H1 (cell line): ENCODE measurements around the gene CHCHD1. TPM values are rescaled to one million over a fixed set of nuclear protein-coding genes. Genes with fewer than 3 reads are reported as not detected.

Experiments
- CTCF ChIA-PET: fragments of 300-600 bp; sonication (Branson Sonifier 250); formaldehyde crosslinking; loops from one replicate; lab custom pipeline; 2021; ENCODE audit not compliant: partially characterized antibody; lab: Charles Lee
- POLR2A ChIA-PET: fragments of 300-600 bp; sonication (Branson Sonifier 250); formaldehyde crosslinking; loops from one replicate; lab custom pipeline; 2021; ENCODE audit warnings: inconsistent platforms; ENCODE audit not compliant: partially characterized antibody; lab: Charles Lee
- DNase-seq, 2 experiments: peaks; one replicate each; pipeline versions ENCODE4 v3.0.0 to v3.0.0-alpha.2; 2010 to 2022; ENCODE audit warnings: low spot score in 2 of 2, low read depth in 1 of 2, mixed read lengths in 1 of 2
- FAIRE-seq: peaks from 2 replicates; lab custom pipeline; 2011; peaks lifted over from hg19 to GRCh38; lab: Jason Lieb, UNC
- H2AFZ ChIP-seq: 2 replicates; pipeline ENCODE4 v1.8.1; 2012; ENCODE audit warnings: low read length, inconsistent platforms
- H2AK5ac ChIP-seq: 2 replicates; pipeline ENCODE4 v1.6.1; 2013; ENCODE audit warnings: low read depth, low read length
- H2BK120ac ChIP-seq: replicated peaks from 2 replicates; pipeline ENCODE3; 2013; ENCODE audit warnings: low read depth, low read length, inconsistent platforms
- H2BK12ac ChIP-seq: 2 replicates; pipeline ENCODE4 v1.6.1; 2013; ENCODE audit warnings: low read depth, low read length
- H2BK15ac ChIP-seq: 2 replicates; pipeline ENCODE4 v1.6.1; 2013; ENCODE audit warnings: low read length
- H2BK20ac ChIP-seq: 2 replicates; pipeline ENCODE4 v1.6.1; 2013; ENCODE audit warnings: low read length
- H2BK5ac ChIP-seq: 2 replicates; pipeline ENCODE4 v1.6.1; 2013; ENCODE audit warnings: low read depth, low read length
- H3K14ac ChIP-seq: 2 replicates; pipeline ENCODE4 v1.6.1; 2013; ENCODE audit warnings: inconsistent platforms; ENCODE audit not compliant: insufficient read length
- H3K18ac ChIP-seq: 2 replicates; pipeline ENCODE4 v1.6.1; 2013; ENCODE audit warnings: low read length; ENCODE audit errors: extremely low read depth
- H3K23ac ChIP-seq: 2 replicates; pipeline ENCODE4 v1.6.1; 2013; ENCODE audit warnings: inconsistent platforms; ENCODE audit not compliant: insufficient read length
- H3K23me2 ChIP-seq: 2 replicates; pipeline ENCODE4 v1.6.1; 2013; ENCODE audit warnings: low read depth, low read length
- H3K27ac ChIP-seq: 2 replicates; pipeline ENCODE4 v1.6.1; 2011; ENCODE audit warnings: low read depth, low read length, inconsistent platforms
- H3K27me3 ChIP-seq, 4 experiments: replicated peaks in 1 of 4; 1 replicate in 1 of 4; 2 replicates in 3 of 4; pipeline versions ENCODE4 v1.6.1 to v1.8.1; 2011 to 2013; ENCODE audit warnings: low read length in 3 of 4, mild to moderate bottlenecking in 3 of 4, inconsistent platforms in 2 of 4, mixed read lengths in 2 of 4, moderate library complexity in 1 of 4; ENCODE audit not compliant: control insufficient read depth in 3 of 4, insufficient read depth in 3 of 4; ENCODE audit errors: extremely low read depth in 1 of 4
- H3K36me3 ChIP-seq, 4 experiments: 2 replicates each; pipeline versions ENCODE4 v1.6.1 to v1.8.1; 2011 to 2013; ENCODE audit warnings: mild to moderate bottlenecking in 4 of 4, low read length in 3 of 4, moderate library complexity in 2 of 4, control low read depth in 1 of 4, inconsistent platforms in 1 of 4; ENCODE audit not compliant: insufficient read depth in 4 of 4, control insufficient read depth in 2 of 4
- H3K4ac ChIP-seq: replicated peaks from 2 replicates; pipeline ENCODE3; 2013; ENCODE audit warnings: low read length, low read depth, mixed read lengths, inconsistent platforms; ENCODE audit not compliant: insufficient read length
- H3K4me1 ChIP-seq, 4 experiments: replicated peaks in 1 of 4; 1 replicate in 1 of 4; 2 replicates in 3 of 4; pipeline versions ENCODE4 v1.6.1 to v1.8.1; 2011 to 2013; ENCODE audit warnings: low read length in 3 of 4, inconsistent platforms in 2 of 4, mixed read lengths in 1 of 4; ENCODE audit not compliant: insufficient read depth in 4 of 4, control insufficient read depth in 3 of 4
- H3K4me2 ChIP-seq, 2 experiments: 2 replicates each; pipeline versions ENCODE4 v1.6.1 to v1.8.1; 2011 to 2013; ENCODE audit warnings: low read depth in 2 of 2, low read length in 2 of 2, control low read depth in 1 of 2, inconsistent platforms in 1 of 2, mild to moderate bottlenecking in 1 of 2; ENCODE audit not compliant: insufficient read depth in 1 of 2
- H3K4me3 ChIP-seq, 4 experiments: fragments of 200-600, 300-600 bp in 1 of 4; sonication (generic), shearing (Covaris generic), sonication (Bioruptor Twin) in 1 of 4; 2 replicates each; pipeline versions ENCODE4 v1.5.1 to v1.8.1; 2011 to 2016; ENCODE audit warnings: low read length in 4 of 4, low read depth in 3 of 4, control low read depth in 2 of 4, inconsistent platforms in 2 of 4, mild to moderate bottlenecking in 2 of 4, mixed read lengths in 1 of 4, moderate library complexity in 1 of 4; ENCODE audit not compliant: insufficient read depth in 2 of 4; ENCODE audit errors: extremely low read depth in 1 of 4
- H3K56ac ChIP-seq: replicated peaks from 2 replicates; pipeline ENCODE3; 2013; ENCODE audit warnings: low read depth, mild to moderate bottlenecking, mixed read lengths, low read length, inconsistent platforms; ENCODE audit not compliant: insufficient read length
- H3K79me1 ChIP-seq: 2 replicates; pipeline ENCODE4 v1.6.1; 2013; ENCODE audit warnings: low read depth, low read length, control low read depth
- H3K79me2 ChIP-seq, 2 experiments: 2 replicates each; pipeline versions ENCODE4 v1.6.1 to v1.8.1; 2012 to 2013; ENCODE audit warnings: low read length in 2 of 2, mild to moderate bottlenecking in 2 of 2, inconsistent platforms in 1 of 2; ENCODE audit not compliant: insufficient read depth in 2 of 2, control insufficient read depth in 1 of 2
- H3K9ac ChIP-seq, 4 experiments: replicated peaks in 1 of 4; 1 replicate in 1 of 4; 2 replicates in 3 of 4; pipeline versions ENCODE4 v1.6.1 to v1.8.1; 2011 to 2013; ENCODE audit warnings: low read depth in 3 of 4, low read length in 3 of 4, control low read depth in 2 of 4, mild to moderate bottlenecking in 2 of 4, moderate library complexity in 2 of 4, inconsistent platforms in 1 of 4; ENCODE audit errors: extremely low read depth in 1 of 4
- H3K9me3 ChIP-seq, 2 experiments: 2 replicates each; pipeline versions ENCODE4 v1.6.1 to v1.8.1; 2012 to 2013; ENCODE audit warnings: mild to moderate bottlenecking in 2 of 2, moderate library complexity in 2 of 2, control low read depth in 1 of 2, inconsistent platforms in 1 of 2, low read depth in 1 of 2, low read length in 1 of 2, mixed read lengths in 1 of 2; ENCODE audit not compliant: insufficient read depth in 2 of 2
- H4K20me1 ChIP-seq, 2 experiments: replicated peaks in 1 of 2; 2 replicates each; pipeline versions ENCODE3 to v1.8.1; 2011 to 2013; ENCODE audit warnings: inconsistent platforms in 2 of 2, low read length in 2 of 2, mild to moderate bottlenecking in 1 of 2; ENCODE audit not compliant: insufficient read depth in 2 of 2, control insufficient read depth in 1 of 2
- H4K5ac ChIP-seq: 2 replicates; pipeline ENCODE4 v1.6.1; 2013; ENCODE audit warnings: low read length, low read depth, mixed read lengths, inconsistent platforms; ENCODE audit not compliant: insufficient read length
- H4K8ac ChIP-seq: 2 replicates; pipeline ENCODE4 v1.8.0; 2013; ENCODE audit warnings: mild to moderate bottlenecking, moderate library complexity, low read length, inconsistent platforms; ENCODE audit not compliant: insufficient read depth; ENCODE audit errors: extremely low read depth
- H4K91ac ChIP-seq: replicated peaks from 2 replicates; pipeline ENCODE3; 2013; ENCODE audit warnings: low read length, mixed read lengths, inconsistent platforms; ENCODE audit not compliant: insufficient read length
- ASH2L ChIP-seq: fragments of 200-600, 300-600 bp; sonication (generic); IDR thresholded peaks from one replicate; pipeline ENCODE4 v1.7.1; 2017; ENCODE audit warnings: low read length
- CEBPB ChIP-seq: IDR thresholded peaks from 2 replicates; pipeline ENCODE4 v1.6.1; 2012; ENCODE audit warnings: low read depth, low read length
- CHD1 ChIP-seq: IDR thresholded peaks from 2 replicates; pipeline ENCODE4 v1.6.1; 2012; ENCODE audit warnings: low read depth, low read length, improper control_type of control experiment
- CREB1 ChIP-seq: IDR thresholded peaks from 2 replicates; pipeline ENCODE4 v1.6.1; 2012; ENCODE audit warnings: inconsistent platforms
- GABPA ChIP-seq: IDR thresholded peaks from 2 replicates; pipeline ENCODE4 v1.6.1; 2011; ENCODE audit warnings: mild to moderate bottlenecking, low read length, moderate library complexity, borderline replicate concordance; ENCODE audit not compliant: insufficient read depth
- JUND ChIP-seq: IDR thresholded peaks from 2 replicates; pipeline ENCODE4 v1.6.1; 2011; ENCODE audit warnings: mild to moderate bottlenecking, improper control_type of control experiment, low read length
- KDM4A ChIP-seq: IDR thresholded peaks from one replicate; pipeline ENCODE4 v1.7.1; 2012; ENCODE audit warnings: low read depth, mild to moderate bottlenecking, moderate library complexity, low read length, inconsistent platforms; ENCODE audit not compliant: severe bottlenecking
- POU5F1 ChIP-seq: IDR thresholded peaks from 2 replicates; pipeline ENCODE4 v1.6.1; 2011; ENCODE audit warnings: low read depth, mild to moderate bottlenecking, low read length, moderate library complexity
- RBBP5 ChIP-seq: IDR thresholded peaks from 2 replicates; pipeline ENCODE4 v1.7.1; 2012; ENCODE audit warnings: low read depth, mild to moderate bottlenecking, inconsistent platforms, low read length, moderate library complexity, borderline replicate concordance
- RXRA ChIP-seq: IDR thresholded peaks from 2 replicates; pipeline ENCODE4 v1.6.1; 2011; ENCODE audit warnings: low read depth, mild to moderate bottlenecking, low read length, moderate library complexity; ENCODE audit not compliant: insufficient read depth
- WGBS, 2 experiments: shearing (Covaris generic) in 1 of 2; methylation state at CpG; one replicate each; pipeline versions ENCODE4 v1.1.6 to v1.1.7; 2013 to 2015; ENCODE audit warnings: low lambda C conversion rate in 2 of 2, mixed read lengths in 2 of 2, inconsistent platforms in 1 of 2, low coverage in 1 of 2, missing lambda C conversion rate in 1 of 2; ENCODE audit not compliant: insufficient replicate concordance in 2 of 2, insufficient coverage in 1 of 2, insufficient read length in 1 of 2; ENCODE audit errors: extremely low coverage in 1 of 2, missing lambda C conversion rate in 1 of 2; 5-methylcytosine and 5-hydroxymethylcytosine counted together
- polyA plus RNA-seq, 7 experiments: library from polyadenylated mRNA; depleted of rRNA in 3 of 7; stranded (reverse) in 5 of 7; unstranded in 2 of 7; fragments of >200 nt in 5 of 7; fragments of 200-250 nt in 2 of 7; gene quantifications; 1 replicate in 5 of 7; 2 replicates in 1 of 7; 4 replicates in 1 of 7; pipeline versions ENCODE4 v1.2.1 to v1.2.3, GENCODE V29; 2011 to 2013; ENCODE audit warnings: missing spikeins in 2 of 7, mixed read lengths in 2 of 7
- total RNA-seq: library from RNA; stranded (reverse); fragmentation: NEBNext Ultra II Directional; extraction: Animal tissue kit (Norgen Biotek cat#: 25700); gene quantifications from 2 replicates; pipeline ENCODE4 v1.2.1, GENCODE V29; 2021
- TF ChIP-seq, protein P1 (sequence below), 3 experiments: IDR thresholded peaks; 1 replicate in 2 of 3; 2 replicates in 1 of 3; pipeline versions ENCODE4 v1.5.1 to v1.6.1; 2011; ENCODE audit warnings: low read length in 3 of 3, mild to moderate bottlenecking in 3 of 3, inconsistent platforms in 2 of 3, low read depth in 1 of 3, moderate library complexity in 1 of 3; ENCODE audit not compliant: insufficient read depth in 1 of 3; ENCODE audit errors: control extremely low read depth in 1 of 3

CHCHD1 gene
- total and polyA plus RNA-seq, 2 of the 8 experiments (the other 6 are each of a cell fraction or from before 2014, with no cell fraction given): 44.9 to 58.1 TPM

DNA sequence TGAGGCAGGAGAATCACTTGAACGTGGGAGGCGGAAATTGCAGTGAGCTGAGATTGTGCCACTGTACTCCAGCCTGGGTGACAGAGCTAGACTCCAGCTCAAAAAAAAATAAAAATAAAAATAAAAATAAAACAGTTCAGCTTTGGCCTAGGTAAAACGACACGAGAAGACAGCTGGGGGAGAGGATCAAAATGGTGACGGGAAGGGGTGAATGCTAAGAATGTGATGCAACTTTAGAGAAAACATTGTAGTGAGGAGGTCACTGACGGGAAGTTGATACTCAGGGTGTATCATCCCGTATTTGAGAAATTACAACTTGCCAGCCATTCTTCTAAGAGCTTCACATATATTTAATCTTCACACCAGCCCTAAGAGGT is 28.5 kb downstream of the CHCHD1 start:
- Histone ChIP-seq H3K36me3 (peaks cover 4 to 23% (median 17%) of the 10 kb centered on the region in 4 experiments; a peak in 6 of 8 replicates), H3K27me3 (no peaks in the 10 kb centered on the region), H2BK5ac (no peak overlapping the region), H3K27ac (no peak overlapping the region), H3K9me3 (no peaks in the 10 kb centered on the region), H3K4me3 (peak overlapping the region; percentile 69 to 91 (median 78)), H3K23me2 (no peaks in the 10 kb centered on the region; the same call in 1 of the 2 replicates), H4K91ac (no peak overlapping the region), H3K14ac (no peak overlapping the region), H3K4me1 (peaks cover 0 to 4% (median 2%) of the 10 kb centered on the region in 4 experiments; a peak in 4 of 7 replicates), H3K4ac (no peak overlapping the region), H2BK12ac (no peak overlapping the region), H4K20me1 (peaks cover 0 to 14% of the 10 kb centered on the region in 2 experiments), H3K56ac (no peak overlapping the region), H3K4me2 (peak overlapping the region; percentile 71 to 80), H3K79me1 (0 out of 2 replicates have a peak, but pooled peaks cover 4% of the 10 kb centered on the region), H2BK15ac (no peak overlapping the region), H4K8ac (no peak overlapping the region), H3K79me2 (no peaks in the 10 kb centered on the region), H2BK120ac (no peak overlapping the region), H3K23ac (no peak overlapping the region), H2AK5ac (no peak overlapping the region), H2AFZ (no peak overlapping the region), H3K9ac (no peak overlapping the region; a peak in 2 of 7 replicates), H2BK20ac (no peak overlapping the region), H3K18ac (no peak overlapping the region), H4K5ac (no peak overlapping the region)
- 76% methylated on average over 7 of the region's 7 CpGs; no CpG with 5 or more reads in 1 of the 2 experiments for WGBS, 2 experiments
- ChIA-PET CTCF (interaction anchor here (0.6 to 2.7 kb wide), 6 partner anchors 9 to 280 kb away, joined by 3 to 13 read pairs (median 6); no protein-coding TSS in a partner anchor), POLR2A (interaction anchor here (0.6 to 11.1 kb wide), 11 partner anchors 14 to 189 kb away, joined by 3 to 137 read pairs (median 5); partner anchors contain the start of gene ZSWIM8)
- FAIRE-seq (no peak), DNase-seq (no peak)
- TF ChIP-seq CHD1: no peak
- no peak for TF ChIP-seq JUND
- TF ChIP-seq RBBP5: no peak
- TF ChIP-seq CREB1: no peak
- TF ChIP-seq POU5F1: no peak
- TF ChIP-seq, protein P1, sequence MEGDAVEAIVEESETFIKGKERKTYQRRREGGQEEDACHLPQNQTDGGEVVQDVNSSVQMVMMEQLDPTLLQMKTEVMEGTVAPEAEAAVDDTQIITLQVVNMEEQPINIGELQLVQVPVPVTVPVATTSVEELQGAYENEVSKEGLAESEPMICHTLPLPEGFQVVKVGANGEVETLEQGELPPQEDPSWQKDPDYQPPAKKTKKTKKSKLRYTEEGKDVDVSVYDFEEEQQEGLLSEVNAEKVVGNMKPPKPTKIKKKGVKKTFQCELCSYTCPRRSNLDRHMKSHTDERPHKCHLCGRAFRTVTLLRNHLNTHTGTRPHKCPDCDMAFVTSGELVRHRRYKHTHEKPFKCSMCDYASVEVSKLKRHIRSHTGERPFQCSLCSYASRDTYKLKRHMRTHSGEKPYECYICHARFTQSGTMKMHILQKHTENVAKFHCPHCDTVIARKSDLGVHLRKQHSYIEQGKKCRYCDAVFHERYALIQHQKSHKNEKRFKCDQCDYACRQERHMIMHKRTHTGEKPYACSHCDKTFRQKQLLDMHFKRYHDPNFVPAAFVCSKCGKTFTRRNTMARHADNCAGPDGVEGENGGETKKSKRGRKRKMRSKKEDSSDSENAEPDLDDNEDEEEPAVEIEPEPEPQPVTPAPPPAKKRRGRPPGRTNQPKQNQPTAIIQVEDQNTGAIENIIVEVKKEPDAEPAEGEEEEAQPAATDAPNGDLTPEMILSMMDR (IDR thresholded peaks at IDR 0.05; ENCODE audit: control extremely low read depth in 1 of 3, insufficient read depth in 1 of 3, low read depth in 1 of 3, low read length in 3 of 3): no peak
- no peak for TF ChIP-seq RXRA
- TF ChIP-seq GABPA: no peak
- no peak for TF ChIP-seq CEBPB
- no peak for TF ChIP-seq KDM4A
- no peak for TF ChIP-seq ASH2L
